T-helper 2 cell (primary cell): ENCODE data around the gene AKAP13.
A peak's percentile ranks its signal among the peaks of the same experiment; 100 is the strongest.

Experiments
- DNase-seq, 5 experiments: peaks; one replicate each; pipeline versions ENCODE4 v3.0.0 to v3.0.0-alpha.2; 2012 to 2022

AKAP13 gene

DNA sequence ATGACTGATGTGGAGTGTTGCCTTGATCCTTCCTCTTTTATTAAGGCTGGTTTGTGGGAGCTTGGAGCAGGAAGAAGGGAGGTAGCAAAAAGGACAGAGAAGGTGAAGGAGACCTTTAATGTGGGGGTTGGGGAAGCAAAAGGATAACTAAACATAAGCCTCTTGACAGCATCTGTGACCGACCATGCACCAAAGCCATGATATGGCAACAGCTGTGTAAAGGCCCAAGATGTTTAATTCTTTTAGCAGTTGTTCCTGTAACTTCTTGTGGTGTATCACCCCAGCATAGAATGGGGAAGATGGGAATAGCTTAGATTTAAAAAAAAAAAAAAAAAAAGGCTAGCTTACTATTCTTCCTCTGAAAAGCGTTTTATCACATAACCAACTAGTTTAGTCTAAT is 219.6 kb downstream of the AKAP13 start:
- no peak for DNase-seq

DNA sequence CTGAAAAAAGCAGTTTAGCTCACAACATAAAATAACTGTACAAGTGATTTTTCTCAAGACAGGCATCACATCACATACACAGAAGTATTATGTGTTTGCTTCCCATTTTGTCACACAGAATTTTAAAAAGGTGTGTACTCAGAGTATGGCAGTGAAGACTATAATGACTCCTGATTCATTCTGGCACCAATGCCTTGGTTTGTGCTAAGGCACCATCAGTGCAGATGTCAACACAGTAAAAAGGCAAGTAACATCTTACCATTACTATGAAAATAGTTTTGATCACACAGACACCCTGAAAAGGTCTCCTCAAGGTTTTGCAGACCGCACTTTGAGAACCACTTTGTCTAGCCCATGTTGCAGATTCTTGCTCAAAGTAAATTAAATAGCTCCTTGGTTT is 222.8 kb downstream of the AKAP13 start:
- no peak for DNase-seq

DNA sequence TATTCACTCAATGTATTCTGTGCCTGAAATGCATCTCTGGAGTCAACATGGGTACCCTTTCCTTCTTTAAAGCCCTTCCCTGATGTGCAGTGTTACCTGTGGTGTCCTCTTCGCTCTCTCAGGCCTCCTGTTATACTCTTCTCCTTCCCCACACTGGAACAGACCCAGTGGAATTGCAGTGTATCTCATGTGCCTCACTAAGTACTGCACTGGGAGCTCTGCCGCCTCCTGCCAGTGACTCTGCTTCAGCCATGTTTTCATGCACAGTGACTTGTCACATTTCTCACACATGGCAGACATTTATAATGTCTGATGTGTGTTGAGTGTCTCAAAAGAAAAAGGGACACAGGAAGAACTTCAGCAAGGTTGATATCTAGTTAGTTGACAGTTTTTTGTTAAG is 223.3 kb downstream of the AKAP13 start:
- no peak for DNase-seq

DNA sequence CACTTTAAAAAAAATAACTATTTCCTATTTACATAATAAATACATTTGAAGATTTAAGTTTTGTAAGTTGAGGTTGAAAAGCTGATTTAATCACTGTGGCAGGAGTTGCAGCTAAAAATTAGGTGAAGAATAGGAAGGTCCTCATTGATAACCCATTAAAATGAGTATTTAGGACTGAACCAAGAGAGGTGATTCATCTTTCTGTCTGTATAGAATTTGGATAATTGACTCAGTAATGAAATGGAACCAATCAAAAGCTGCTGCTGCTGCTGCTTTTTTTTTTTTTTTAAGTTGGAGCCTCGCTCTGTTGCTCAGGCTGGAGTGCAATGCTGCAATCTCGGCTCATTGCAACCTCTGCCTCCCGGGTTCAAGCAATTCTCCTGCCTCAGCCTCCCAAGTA is 223.8 kb downstream of the AKAP13 start:
- DNase-seq, result no peak

DNA sequence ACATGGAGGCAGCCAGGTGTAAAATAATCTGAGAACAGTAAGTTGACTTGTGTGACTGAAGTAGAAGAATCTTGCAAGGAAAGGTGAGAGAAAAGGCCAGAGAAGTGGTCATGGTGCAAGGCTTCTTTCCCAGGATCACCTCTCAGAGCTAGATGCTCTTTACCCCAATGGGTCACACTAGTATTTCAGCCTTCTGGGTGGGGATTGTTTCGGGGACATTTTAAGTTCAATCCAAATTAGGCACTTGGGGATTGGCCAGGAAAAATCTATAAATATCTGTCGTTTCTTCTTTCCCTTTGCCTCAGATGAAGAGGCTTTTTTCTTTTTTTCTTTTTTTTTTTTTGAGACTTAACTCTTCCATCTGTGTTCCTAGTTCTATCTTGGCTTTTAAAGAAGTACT is 226.3 kb downstream of the AKAP13 start:
- DNase-seq, result no peak

DNA sequence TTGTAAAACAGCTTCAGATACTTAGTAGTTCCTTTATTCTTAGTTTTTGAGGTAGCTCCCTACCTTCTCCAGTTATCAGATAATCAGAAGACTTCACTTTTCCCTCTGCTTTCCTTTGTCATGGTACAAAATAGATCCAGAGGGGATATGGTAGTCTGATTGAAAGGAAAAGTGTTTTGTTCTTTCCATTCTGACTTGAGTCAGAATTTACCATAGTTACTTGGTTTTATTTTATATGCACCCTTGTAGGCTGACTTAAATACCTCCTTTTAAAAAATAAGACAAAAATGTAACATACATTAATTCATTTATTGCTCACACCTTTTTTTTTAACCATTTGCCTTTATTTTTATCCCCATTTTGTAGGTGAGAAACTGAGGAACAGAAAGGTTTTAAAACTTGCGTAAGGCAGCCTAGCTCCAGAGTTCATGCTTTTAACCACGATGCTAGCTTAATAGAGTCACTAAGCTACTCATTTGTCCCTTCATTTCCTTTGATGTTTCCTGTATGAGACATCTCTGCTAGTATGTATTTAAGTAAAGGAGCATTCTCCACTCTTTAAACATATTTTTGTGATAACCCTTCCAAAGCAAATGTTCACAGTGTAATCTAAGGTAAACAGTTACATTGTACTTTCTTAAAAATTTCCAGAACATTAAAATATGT is 226.9 kb downstream of the AKAP13 start:
- DNase-seq, result peak in 1 of 5 experiments; percentile 51

DNA sequence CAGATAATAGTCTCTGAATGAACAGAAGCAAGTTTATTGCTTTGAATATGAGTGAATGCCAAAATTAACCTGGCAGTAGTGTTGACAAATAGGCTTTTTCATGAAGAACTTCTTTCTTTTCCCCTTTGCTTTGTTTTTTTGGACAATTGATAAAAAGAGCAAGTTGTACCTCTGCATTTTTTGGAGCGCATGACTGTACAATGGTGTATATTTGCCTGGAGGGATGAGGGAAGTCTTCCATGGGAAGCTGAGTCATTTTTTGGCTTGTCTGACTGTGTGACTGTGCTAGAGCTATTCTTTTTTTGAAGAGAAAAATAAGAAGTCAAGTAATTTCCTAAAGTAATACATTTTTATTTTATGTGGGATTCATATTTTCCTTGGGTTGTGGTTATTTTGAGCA is 227.4 kb downstream of the AKAP13 start:
- no peak for DNase-seq

DNA sequence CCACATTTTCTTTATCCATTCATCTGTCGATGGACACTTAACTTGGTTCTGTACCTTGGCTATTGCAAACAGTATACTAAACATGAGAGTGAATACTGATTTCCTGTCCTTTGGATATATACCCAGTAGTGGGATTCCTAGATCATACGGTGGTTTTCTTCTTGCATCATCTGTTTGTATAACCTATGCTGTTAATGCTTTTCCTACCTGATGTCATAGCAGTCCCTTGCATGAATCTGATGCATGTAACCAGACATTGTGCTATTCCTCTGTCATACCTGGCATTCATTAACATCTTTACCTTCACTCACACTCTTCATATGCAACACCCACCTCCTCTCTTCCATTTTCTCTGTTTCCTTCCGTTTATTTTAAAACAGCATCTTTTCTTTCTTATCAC is 229.1 kb downstream of the AKAP13 start:
- DNase-seq, result no peak

DNA sequence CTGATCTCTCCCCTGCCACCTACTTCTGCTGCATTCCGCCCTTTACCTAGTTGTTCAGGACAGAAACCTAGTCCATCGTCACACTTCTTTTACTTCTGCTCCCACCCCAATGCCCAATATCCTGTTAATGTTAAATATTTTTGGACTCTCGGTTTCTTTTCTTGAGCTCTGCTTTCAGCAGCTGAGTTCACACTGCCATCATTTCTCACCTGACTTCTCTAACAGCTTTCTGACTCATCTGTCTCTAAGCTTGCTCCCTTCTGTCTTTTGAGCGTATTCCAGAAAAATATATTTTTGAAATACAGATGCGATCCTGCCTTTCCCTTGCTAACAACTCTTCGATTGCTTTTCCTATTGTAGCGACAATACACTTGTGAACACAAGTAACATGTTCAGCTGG is 231.0 kb downstream of the AKAP13 start:
- no peak for DNase-seq

DNA sequence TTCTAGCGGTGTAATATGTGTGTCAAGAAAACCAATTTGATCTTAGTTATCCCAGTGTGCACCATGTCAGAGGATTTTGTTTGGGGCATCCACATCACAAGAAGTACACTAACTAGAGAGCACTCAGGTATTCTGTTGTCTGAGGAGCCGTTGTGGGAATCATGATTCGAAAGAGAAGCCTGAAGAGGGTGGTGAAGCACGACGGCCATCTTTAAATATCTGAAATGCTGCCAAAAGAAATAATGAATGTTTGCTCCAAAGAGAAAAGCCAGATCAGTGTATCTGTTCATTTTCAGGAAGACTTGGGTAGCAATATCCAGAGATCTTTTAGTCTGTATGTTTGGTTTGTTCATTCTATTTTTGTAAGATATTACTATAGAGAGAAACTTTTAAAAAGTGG is 233.7 kb downstream of the AKAP13 start:
- no peak for DNase-seq

DNA sequence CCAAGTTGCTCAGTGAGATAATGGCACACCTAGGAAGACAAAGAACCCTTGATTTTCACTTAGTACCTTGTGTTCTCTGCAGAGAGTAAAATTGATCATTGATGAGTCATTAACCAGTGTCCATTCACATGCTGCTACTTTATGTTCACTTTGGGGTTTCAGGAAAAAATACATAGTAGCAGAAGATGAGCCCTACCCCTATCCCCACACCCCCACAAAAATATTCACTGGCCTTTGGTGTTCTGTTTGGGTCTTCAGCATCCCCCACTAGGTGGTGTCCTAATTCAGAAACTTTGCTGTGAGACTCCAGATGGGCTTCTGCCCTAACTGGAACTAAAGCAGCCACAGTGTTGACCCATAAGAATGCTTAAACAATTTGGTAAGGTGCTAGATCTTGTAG is 235.5 kb downstream of the AKAP13 start:
- peak in 1 of 5 experiments; percentile 10 for DNase-seq

DNA sequence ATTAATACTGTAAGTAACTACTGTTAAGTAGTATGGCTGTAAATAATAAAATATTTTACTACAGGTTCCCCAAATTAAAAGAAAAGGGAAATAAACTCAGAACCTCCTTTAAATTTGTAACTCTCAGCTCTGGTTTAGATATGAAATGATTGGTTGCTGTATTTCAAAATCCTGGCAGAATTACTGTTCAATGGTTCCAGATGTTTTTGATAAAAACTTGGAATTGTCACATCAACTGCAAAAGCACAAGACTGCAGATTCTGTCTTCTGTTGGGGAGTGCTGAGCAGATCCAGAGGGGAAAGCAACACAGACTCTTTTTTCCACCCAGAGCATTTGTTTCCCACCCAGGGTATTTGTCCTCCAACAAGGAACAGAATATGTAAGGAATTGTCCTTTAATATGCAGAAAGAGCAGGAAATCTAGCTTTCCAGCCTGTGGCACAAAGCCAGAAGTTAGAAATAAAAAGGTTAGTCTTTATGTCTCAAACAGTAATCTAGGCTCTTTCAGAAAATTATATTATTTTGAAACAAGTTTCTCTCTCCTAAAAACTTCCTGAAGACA is 236.2 kb downstream of the AKAP13 start:
- DNase-seq, result no peak

DNA sequence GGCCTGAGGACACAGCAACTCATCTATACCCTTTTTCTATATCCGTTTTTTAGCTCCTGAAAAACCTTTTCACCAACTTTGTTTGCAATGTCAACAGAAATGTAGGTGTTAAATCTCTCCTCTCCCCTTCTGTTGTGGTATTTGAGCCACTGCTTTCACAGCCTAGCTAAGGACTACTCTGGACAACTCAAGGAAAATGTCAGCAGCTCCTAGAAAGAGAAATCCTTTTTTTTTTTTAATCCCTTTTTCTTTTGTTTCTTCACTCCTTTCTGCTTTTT is 237.8 kb downstream of the AKAP13 start:
- no peak for DNase-seq

DNA sequence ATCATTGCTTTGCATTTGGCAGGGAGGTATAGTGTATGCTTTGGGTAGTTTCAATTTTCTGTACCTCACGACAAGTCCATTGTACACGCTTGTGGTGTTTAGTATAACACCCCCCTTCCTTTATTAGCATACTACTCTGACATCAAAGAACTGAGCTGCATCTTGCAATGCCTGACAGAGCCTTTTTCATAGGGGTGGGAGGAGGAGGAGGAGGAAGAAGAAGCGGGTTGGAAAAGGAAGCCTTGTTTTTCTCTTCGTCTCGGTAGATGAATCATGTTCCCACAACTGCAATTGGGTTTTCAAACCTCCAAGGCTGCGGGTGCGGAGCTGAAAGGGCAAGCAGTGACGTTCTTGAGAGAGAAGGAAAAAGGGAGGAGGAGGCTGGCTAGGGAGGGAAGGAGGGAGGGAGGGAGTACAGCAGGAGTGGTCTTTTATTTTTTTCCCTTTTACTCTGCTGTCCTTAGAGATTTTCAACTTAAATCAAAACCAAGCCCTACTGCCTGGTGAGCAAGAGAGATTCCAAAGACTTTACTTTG is 238.6 kb downstream of the AKAP13 start:
- peak in 4 of 5 experiments; percentile 18 to 67 (median 44) for DNase-seq

DNA sequence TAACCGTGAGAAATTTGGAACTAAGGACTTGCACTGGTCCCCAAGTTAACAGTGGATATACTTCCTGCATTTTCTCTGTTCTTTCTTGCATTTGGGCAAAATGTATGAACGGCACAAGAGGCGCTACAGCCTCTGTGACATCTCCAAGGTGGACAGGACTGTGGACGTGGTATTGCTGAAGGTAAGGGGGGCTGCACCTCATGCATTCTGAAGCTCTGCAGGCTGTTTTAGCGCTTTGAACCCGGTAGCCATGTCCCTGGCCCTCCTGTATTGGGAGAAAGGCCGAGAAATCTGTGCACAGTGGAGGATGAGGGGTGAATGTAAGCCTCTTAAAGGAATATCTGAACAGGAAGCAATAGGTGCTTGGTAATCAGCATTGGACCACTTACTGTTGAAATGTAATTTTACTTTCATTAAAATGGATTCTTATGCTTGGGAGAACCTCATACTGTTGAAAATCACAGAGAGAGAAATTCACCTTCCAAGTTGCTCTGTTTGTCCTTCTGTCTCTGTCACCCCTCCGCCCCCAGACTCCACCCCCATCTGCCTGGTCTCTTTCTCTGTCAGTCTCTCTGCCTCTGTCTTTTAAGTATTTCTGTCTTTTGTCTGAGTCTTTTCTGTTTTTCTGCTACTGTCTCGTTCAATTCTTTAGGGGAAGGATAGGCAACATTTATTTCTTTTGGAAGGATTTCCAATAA is 239.7 kb downstream of the AKAP13 start:
- peak in 1 of 5 experiments; percentile 5 for DNase-seq

DNA sequence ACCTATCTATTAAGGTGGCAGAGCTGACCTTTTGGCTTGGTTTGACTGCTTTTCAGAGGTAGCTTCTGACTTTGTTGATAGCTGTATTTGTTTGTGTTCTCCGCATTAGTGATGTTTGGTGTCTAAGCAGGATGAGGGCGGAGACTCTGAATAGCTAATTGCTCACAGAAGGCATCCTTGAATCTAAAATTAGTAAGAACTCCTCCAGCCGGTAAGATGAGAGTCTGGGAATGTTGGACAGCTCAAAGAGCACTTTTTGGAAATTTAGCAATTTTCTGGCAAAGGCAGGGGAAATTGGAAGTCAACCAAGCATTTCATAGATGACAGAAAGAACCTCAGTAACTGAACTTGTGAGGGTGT is 240.3 kb downstream of the AKAP13 start:
- peak in 1 of 5 experiments; percentile 37 for DNase-seq

DNA sequence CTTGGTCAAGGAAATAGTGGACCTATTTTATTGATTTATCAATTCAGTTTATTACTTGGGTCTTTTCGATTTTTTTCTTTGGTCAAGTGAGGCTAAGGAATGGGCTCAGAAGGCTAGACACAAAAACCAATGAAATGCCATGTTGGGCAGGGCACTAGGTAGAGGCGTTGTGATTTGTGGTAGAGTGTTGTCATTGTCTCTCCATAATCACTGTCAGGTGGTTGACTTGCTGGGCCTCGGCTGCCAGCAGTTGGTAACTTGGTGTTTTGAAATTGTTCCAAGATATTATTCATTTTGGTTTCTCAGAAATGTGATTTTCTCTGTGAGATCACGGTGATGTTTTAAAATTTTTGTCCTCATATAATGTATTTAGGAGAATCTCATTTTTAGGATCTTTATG is 240.7 kb downstream of the AKAP13 start:
- DNase-seq, result no peak

DNA sequence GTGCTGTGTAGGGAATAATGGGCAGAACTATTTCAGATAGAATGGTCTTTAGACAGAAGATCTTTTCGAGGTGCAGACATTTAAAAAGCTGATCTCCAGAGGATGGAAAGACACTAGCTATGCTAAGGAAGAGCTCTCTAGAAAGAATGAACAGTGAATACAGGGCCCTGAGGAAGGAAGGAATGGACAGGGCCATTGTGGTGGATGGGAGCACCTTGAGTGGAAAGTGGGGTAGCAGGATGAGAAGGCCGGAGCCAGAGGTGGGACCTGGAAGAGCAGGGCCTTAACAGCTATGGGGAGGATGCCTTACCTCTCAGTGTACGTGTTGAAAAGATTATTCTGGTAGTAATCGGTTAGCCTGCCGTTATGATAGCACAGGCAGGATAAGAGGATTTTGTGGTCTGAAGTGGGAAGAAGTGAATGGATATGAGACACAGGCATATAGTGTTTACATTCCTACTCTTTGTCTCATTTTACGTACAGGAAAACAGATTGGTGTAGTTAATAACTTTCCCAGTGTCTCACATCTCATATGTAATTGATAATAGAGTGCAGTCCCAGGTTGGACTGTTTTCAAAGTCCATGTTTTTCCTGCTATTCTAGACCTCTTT is 241.9 kb downstream of the AKAP13 start:
- no peak for DNase-seq

DNA sequence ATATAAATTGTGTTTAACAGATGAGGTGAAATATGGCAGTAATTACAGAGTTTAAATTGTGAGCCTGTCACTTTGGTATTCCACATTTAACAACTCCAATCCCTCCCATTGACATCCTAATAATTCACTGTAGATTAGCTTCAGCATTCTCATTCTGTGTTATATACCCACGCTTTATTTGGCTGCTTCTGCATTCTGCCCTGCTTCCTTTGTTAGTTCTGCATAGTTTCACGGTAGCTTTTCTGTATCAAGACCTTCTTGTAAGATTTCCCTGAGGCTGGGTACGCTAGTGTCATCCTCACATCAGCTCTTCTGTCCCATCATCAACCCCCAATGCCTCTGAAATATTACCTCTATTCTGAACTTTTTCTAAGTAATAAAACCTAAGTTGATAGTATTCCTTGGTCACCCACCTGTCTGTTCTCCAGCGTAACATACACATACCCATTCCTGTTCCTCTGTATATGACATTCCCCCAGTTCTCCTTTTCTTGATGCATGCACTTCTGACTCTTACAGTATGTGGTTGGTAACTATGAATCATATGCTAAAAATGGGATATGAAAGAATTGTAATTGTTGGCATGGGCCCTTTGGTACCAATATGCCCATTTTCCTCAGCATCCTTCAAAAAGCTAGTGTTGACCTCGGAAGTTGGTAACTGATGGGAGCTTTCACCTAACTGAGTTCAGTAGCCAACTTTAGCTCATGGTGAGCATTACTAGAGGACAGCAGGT is 243.1 kb downstream of the AKAP13 start:
- DNase-seq, result no peak

DNA sequence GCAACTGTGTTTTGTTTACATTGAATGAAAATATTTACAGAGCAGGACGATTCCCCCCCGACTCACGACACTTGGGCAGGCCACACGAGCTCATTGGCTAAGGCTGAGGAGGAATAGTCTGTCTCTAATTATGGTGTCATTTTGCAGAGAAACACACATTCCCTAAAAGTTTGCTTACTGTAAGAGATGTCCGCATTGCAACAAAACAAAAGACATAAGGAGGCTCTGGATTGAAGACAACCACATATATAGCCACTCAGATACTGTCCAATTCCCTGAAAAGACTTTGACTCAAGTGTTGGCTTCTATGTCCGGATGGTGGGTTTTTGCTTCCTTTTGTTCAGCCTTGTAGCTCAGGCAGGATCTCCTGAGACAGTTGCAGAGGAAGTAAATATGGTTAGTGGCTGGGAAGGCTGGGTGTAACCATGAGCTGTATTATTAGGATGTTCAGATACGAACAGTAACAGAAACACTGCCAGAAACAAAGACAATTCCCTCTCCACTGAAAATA is 243.9 kb downstream of the AKAP13 start:
- peak in 1 of 5 experiments; percentile 57 for DNase-seq

DNA sequence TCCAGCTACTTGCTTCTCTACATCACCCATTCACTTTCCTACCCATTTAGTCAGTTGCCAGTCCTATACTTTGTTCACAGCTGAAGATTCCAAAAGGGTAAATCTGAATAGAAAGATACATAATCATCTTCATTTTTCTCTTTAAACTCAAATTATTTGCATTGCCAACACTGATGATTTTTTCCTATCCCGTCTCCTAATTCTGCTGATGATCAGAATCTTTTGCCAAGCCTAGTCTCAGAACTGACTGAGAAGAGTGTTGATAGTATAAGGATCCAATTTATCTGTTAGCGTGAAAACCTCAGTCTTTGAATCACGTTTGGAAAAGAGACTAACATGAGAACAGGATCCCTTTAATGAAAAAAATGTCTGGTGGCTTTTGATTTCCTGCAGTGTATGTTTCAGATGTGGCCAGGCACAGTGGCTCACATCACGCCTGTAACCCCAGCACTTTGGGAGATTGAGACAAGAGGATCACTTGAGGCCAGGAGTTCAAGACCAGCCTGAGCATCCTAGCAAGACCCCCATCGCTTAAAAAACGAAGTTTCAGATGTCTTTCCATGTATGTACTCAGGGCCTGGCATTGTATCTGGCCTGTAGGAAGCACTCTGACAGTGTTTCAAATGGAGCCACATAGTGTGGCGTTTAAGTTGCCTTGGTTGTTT is 244.9 kb downstream of the AKAP13 start:
- DNase-seq, result peak in 2 of 5 experiments; percentile 53 to 56

DNA sequence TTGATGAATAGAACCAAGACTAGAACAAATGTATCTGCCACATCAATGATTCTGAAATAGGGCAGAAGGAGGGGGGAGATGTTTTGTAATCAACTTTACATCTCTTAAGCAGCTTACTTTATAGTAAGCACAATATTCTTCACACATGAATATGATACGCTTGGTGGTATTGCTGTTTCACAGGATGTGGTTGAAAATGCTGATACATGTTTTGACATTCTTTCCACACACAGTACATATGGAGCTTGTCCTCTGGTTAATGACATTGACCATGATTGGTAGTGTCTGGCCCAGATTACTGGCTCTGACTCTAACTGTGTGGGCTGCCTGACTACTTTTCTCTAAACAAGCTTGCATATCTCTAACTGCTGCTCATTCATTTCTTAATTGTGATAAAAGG is 245.5 kb downstream of the AKAP13 start:
- DNase-seq, result peak in 3 of 5 experiments; percentile 6 to 89 (median 67)
